Measurements from ENCODE around the gene NF2. TPM values are rescaled to one million over a fixed set of nuclear protein-coding genes. Genes with fewer than 3 reads are reported as not detected.
A peak's percentile ranks its signal among the peaks of the same experiment; 100 is the strongest.

Gene NF2
- total RNA-seq, 2 donors from 2014 or later = 58.2 to 70.9 TPM

DNA sequence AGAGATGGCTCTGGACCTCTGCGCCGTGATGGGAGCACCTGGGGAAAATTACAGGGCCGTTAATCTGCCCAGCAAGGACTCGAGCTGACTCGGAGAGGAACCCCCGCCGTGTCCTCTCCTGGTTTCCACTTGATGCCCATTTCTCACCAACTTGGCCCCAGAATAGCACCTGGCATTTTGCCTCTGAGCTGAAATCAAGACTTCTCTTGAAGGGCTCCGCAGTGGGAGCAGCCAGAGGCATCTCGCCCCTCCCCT, 97.4 kb downstream of the NF2 start:
- Mint-ChIP-seq H3K27ac (no peak overlapping the region), H3K9me3 (no peaks in the 10 kb centered on the region), H3K4me1 (ENCODE audit: low read depth in 2 of 2) (peaks cover 0 to 2% of the 10 kb centered on the region in 2 donors), H3K36me3 (no peaks in the 10 kb centered on the region), H3K4me3 (no peak overlapping the region), H3K27me3 (no peaks in the 10 kb centered on the region)
- DNase-seq (ENCODE audit: low spot score) = no peak
- no peak for ATAC-seq

DNA sequence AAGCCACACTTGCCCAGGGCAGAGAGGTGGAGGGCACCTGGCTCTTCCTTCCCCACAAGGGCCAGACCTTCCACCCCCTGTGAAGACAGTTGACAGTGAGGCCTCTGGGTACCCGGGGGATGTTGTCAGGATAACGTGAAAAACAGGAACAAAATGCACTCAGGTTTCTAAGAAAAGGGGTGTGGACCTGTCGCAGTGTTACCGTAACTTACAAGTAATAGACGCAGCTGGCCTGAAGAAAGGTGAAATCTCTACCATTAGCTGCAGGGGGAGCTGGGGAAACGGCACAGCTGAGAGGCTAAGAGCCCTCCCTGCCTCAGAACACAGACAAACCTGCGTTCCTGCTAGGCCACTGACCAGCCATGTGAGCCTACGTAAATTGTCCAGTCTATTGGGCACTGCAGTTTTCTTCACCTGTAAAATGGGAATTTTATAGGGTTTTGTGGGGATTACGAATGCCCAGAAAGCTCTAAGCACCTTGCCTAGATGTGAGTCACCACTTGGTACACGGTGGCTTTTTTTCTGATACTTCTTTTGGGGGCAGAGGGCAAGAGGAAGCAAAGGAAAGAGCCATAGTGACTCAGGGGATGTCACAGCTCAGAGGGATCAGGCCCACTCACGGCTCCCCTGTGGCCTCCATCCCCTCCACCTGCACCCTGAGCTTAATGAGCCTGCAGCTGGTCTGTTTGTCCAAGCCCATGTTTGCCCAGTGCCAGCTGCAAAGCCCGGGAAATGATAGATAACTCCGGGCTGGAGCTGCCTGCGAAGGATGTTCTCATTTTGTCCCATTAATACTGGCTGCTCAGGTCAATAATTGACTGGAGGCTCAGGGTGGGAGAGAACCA, 97.9 kb downstream of the NF2 start:
- DNase-seq (ENCODE audit: low spot score) = no peak
- H3K4me3 Mint-ChIP-seq = no peak overlapping the region
- no peaks in the 10 kb centered on the region for H3K27me3 Mint-ChIP-seq
- ATAC-seq = no peak
- no peaks in the 10 kb centered on the region for H3K9me3 Mint-ChIP-seq
- no peaks in the 10 kb centered on the region for H3K36me3 Mint-ChIP-seq
- no peak overlapping the region for H3K27ac Mint-ChIP-seq
- H3K4me1 Mint-ChIP-seq (ENCODE audit: low read depth in 2 of 2) = peaks cover 0 to 2% of the 10 kb centered on the region in 2 donors

DNA sequence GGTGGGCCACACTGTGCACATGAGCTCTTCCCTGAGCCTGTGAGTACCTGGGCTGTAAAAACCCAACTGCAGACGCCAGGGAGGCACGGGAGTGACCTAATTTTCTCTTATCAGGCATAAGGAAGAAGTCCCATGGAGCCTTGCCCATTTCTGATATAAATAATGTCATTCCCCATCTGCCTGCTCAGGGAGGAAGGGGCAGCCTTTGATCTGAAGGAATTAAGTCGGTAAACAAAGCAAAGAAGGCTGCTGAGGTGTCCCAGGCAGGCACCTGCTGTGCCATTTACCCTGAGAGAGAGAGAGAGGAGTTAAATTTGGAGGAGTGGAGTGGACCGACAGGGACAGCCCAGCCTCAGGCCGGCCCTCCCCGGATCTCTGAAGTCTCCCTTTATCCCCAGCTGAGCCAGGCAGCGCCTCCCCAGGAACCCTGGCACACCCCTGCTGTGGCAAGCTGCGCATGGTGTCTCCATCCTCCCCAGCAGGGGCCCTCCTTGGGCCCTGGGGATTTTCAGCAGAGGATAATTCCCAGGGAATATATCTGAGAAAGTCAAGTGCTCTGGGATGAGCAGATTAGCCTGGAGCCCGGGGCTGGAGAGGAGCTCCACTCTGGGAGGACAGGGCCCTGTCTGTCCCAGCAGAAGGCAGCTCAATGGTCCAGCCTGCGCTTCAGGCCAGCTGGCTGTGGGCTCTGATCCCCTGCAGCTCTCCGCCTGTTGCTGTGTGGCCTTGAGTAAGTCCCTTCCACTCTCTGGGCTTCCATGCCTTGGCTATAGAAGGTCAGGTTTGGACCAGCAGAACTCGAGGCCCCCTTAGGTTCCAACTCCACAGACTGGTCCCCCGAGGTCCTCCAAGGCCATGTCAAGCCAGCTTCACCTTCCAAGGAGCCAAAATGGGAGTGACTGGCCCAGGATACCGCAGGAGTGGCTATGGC, 98.8 kb downstream of the NF2 start:
- H3K27ac Mint-ChIP-seq = no peak overlapping the region
- DNase-seq (ENCODE audit: low spot score) (no peak), ATAC-seq (peak in 1 of 2 donors; percentile 37)
- H3K36me3 Mint-ChIP-seq = no peaks in the 10 kb centered on the region
- H3K4me1 Mint-ChIP-seq (ENCODE audit: low read depth in 2 of 2) = peaks cover 0 to 2% of the 10 kb centered on the region in 2 donors
- H3K4me3 Mint-ChIP-seq = no peak overlapping the region
- no peaks in the 10 kb centered on the region for H3K27me3 Mint-ChIP-seq
- no peaks in the 10 kb centered on the region for H3K9me3 Mint-ChIP-seq

GRCh38 chr22:29702931-29703501, 99.6 kb downstream of the NF2 start:
- Mint-ChIP-seq H3K27ac (no peak overlapping the region), H3K27me3 (no peaks in the 10 kb centered on the region), H3K9me3 (no peaks in the 10 kb centered on the region), H3K4me3 (no peak overlapping the region), H3K36me3 (no peaks in the 10 kb centered on the region), H3K4me1 (ENCODE audit: low read depth in 2 of 2) (peaks cover 0 to 2% of the 10 kb centered on the region in 2 donors)
- ATAC-seq (no peak), DNase-seq (ENCODE audit: low spot score) (no peak)

GRCh38 chr22:29703569-29704195, 100.2 kb downstream of the NF2 start:
- Mint-ChIP-seq H3K4me1 (ENCODE audit: low read depth in 2 of 2) (peaks cover 0 to 2% of the 10 kb centered on the region in 2 donors), H3K36me3 (no peaks in the 10 kb centered on the region), H3K4me3 (no peak overlapping the region), H3K9me3 (no peaks in the 10 kb centered on the region), H3K27me3 (no peaks in the 10 kb centered on the region), H3K27ac (no peak overlapping the region)
- ATAC-seq (no peak), DNase-seq (ENCODE audit: low spot score) (no peak)

DNA sequence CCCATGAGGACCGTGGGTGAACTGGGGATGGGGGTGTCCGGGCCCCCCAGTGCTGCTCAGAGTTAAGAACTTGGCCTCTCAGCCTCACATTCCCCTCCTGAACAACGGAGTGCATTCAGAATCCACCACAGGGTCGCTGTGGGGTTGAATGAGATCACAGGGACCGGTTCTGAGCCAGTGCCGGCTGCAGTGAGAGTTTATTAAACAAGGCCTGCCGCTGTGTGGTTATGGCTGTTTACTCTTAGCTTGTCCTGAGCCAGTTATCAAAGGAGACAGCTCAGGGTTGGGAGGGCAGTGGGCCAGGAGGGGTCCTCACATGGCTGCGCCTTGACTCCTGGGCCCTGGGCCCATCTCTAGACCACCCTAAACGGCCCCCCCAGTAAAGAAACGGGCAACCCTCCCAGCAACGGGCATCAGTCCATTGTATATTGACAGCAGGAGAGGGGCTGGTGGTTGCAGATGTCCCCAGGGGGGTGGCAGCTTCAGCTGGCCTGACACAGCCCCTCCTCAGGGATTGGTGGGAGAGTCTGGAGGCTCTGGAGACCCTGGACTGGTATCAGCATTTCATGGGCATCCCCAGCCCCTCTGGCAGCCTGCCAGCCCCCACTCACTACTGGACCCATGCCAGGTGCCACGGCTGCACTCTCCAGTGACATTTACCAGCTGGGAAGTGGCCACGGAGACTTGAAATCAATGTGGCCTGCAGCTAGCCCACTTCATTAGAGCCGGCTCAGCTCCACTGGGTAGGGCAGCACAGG, 101.3 kb downstream of the NF2 start:
- H3K9me3 Mint-ChIP-seq = no peaks in the 10 kb centered on the region
- H3K27me3 Mint-ChIP-seq = no peaks in the 10 kb centered on the region
- ATAC-seq (no peak), DNase-seq (ENCODE audit: low spot score) (no peak)
- H3K27ac Mint-ChIP-seq = no peak overlapping the region
- no peak overlapping the region for H3K4me3 Mint-ChIP-seq
- H3K36me3 Mint-ChIP-seq = no peaks in the 10 kb centered on the region
- H3K4me1 Mint-ChIP-seq (ENCODE audit: low read depth in 2 of 2) = peaks cover 0 to 2% of the 10 kb centered on the region in 2 donors

- no peak overlapping the region for H3K27ac Mint-ChIP-seq
- no peaks in the 10 kb centered on the region for H3K36me3 Mint-ChIP-seq
- H3K9me3 Mint-ChIP-seq = no peaks in the 10 kb centered on the region
- no peaks in the 10 kb centered on the region for H3K27me3 Mint-ChIP-seq
- ATAC-seq = no peak
- H3K4me3 Mint-ChIP-seq = no peak overlapping the region
- H3K4me1 Mint-ChIP-seq (ENCODE audit: low read depth in 2 of 2) = peaks cover 0 to 2% of the 10 kb centered on the region in 2 donors
- DNase-seq (ENCODE audit: low spot score) = no peak
Measured at GRCh38 chr22:29705651-29706050, 102.2 kb downstream of the NF2 start.

DNA sequence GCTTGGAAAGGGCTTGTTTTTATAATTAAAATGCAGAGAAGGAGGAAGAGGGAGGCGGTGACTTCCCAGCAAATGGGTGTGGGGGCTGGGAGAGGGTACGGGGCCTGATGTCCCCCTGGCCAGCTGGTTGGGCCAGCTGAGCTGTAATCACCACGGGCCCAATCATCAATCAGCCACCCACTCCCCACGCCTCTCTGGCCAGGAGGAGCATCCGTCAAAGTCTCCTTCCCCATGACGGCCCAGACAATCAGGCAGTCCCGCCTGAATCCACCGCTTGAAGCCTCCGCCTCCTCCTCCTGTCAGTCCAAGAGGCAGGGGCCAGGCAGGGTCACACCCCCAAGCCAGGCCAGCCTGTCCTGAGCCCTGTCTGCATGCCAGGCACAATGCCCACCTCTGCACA, 103.1 kb downstream of the NF2 start:
- peaks cover 0 to 2% of the 10 kb centered on the region in 2 donors for H3K4me1 Mint-ChIP-seq (ENCODE audit: low read depth in 2 of 2)
- H3K9me3 Mint-ChIP-seq = no peaks in the 10 kb centered on the region
- H3K27me3 Mint-ChIP-seq = no peaks in the 10 kb centered on the region
- ATAC-seq = no peak
- H3K27ac Mint-ChIP-seq = no peak overlapping the region
- no peak for DNase-seq (ENCODE audit: low spot score)
- H3K4me3 Mint-ChIP-seq = no peak overlapping the region
- no peaks in the 10 kb centered on the region for H3K36me3 Mint-ChIP-seq

DNA sequence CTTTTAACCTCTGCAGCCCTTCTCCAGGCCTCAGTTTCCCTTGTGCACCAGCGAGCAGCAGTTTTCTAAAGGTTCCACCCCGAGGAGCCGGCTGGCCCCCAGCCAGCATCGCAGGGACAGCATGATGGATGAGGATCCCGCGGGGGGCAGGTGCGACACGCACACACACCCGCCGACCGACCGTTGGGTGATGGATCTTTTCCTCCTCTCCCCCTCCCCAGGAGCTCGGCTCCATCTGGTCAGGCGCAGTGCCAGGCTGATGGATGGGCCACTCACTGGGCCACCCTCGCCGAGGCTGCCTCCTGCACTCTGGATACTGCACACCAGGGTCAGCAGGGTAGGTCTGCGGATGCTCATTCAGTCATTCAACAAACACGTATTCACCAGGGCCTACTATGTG, 103.6 kb downstream of the NF2 start:
- peaks cover 0 to 2% of the 10 kb centered on the region in 2 donors for H3K4me1 Mint-ChIP-seq (ENCODE audit: low read depth in 2 of 2)
- H3K4me3 Mint-ChIP-seq = no peak overlapping the region
- no peak overlapping the region for H3K27ac Mint-ChIP-seq
- DNase-seq (ENCODE audit: low spot score) = no peak
- H3K36me3 Mint-ChIP-seq = no peaks in the 10 kb centered on the region
- peaks cover 0 to 1% of the 10 kb centered on the region in 2 donors for H3K27me3 Mint-ChIP-seq
- H3K9me3 Mint-ChIP-seq = no peaks in the 10 kb centered on the region
- ATAC-seq = no peak

DNA sequence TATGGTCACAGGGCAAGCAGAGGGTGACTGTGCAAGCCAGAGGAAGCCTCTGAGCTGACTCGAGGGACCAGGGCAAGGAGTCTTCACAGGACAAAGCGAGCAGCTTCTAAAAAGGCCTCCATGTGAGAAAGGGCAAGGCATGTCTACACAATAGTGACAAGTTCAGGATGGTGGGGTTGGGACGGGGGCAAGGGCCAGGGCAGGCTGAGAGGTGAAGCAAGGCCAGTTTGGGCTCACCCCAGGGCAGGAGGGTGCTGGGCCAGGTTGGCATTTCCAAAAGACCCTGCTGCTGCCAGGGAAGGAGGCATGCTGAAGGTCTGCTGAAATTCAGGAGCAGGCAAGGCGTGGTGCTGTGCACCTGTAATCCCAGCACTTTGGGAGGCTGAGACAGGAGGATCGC, 104.0 kb downstream of the NF2 start:
- H3K4me3 Mint-ChIP-seq = no peak overlapping the region
- no peaks in the 10 kb centered on the region for H3K36me3 Mint-ChIP-seq
- ATAC-seq (no peak), DNase-seq (ENCODE audit: low spot score) (no peak)
- H3K9me3 Mint-ChIP-seq = no peaks in the 10 kb centered on the region
- peaks cover 0 to 2% of the 10 kb centered on the region in 2 donors for H3K4me1 Mint-ChIP-seq (ENCODE audit: low read depth in 2 of 2)
- H3K27me3 Mint-ChIP-seq = peaks cover 0 to 3% of the 10 kb centered on the region in 2 donors
- H3K27ac Mint-ChIP-seq = no peak overlapping the region

DNA sequence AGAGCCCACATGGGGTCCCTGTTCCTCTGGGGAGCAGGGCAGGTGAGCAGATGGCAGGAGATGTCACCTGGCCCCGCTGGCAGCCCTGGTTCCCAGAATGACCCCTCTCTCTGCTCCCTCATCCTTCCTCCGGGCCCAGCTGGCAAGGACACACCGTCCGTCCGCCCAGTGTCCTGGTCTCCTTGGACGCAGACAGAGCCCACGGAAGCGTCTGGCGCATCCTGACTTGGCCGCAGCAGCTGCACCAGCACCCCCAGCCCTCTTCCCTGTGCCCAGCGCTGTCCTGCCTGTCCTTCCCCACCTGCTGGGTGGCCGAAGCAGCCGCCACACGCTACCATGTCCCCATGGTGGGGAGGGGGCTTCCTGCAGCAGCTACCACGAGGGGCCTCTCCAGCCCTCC, 106.8 kb downstream of the NF2 start:
- ATAC-seq (no peak), DNase-seq (ENCODE audit: low spot score) (no peak)
- Mint-ChIP-seq H3K36me3 (no peaks in the 10 kb centered on the region), H3K4me1 (ENCODE audit: low read depth in 2 of 2) (no peaks in the 10 kb centered on the region), H3K4me3 (no peak overlapping the region), H3K27me3 (peaks cover 0 to 3% of the 10 kb centered on the region in 2 donors), H3K27ac (no peak overlapping the region), H3K9me3 (no peaks in the 10 kb centered on the region)

DNA sequence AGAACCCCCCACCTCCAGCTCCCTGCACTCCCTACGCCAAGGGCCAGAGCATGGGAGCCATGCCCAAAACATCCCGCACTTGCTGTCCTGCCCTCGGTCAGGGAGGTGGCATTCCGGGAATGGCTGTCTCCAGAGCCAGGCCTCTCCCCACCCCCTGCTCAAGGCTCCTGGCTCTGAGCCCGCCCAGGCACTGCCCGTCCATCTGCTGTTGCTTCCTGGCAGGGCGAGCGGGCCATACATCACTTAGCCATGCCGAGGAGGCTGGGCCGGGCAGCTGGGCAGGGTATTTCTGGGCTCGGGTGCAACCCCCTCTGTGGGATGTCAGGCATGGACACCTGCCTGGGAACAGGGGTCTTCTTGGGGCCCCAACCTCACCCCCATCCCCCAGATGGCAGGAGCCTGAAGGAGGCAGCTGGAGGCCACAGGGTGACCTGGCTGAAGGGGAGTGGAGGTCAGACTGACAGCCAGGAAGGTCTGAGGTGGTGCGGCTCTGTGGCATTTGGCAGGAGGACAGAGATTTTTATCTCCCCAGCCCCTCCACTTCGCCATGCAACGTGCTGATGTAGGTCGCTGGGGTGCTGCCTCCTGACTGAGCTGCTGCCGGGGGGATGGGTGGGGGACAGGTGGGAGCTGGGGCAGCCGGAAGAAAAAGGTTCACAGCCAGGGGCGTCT, 107.6 kb downstream of the NF2 start:
- Mint-ChIP-seq H3K27me3 (peaks cover 0 to 3% of the 10 kb centered on the region in 2 donors), H3K36me3 (no peaks in the 10 kb centered on the region), H3K27ac (no peak overlapping the region), H3K4me3 (no peak overlapping the region), H3K9me3 (no peaks in the 10 kb centered on the region), H3K4me1 (ENCODE audit: low read depth in 2 of 2) (no peaks in the 10 kb centered on the region)
- DNase-seq (ENCODE audit: low spot score) (no peak), ATAC-seq (no peak)

- Mint-ChIP-seq H3K27me3 (peaks cover 5 to 7% of the 10 kb centered on the region in 2 donors), H3K9me3 (no peaks in the 10 kb centered on the region), H3K27ac (no peak overlapping the region), H3K36me3 (no peaks in the 10 kb centered on the region), H3K4me1 (ENCODE audit: low read depth in 2 of 2) (no peaks in the 10 kb centered on the region), H3K4me3 (no peak overlapping the region)
- ATAC-seq = no peak
- DNase-seq (ENCODE audit: low spot score) = no peak
Measured at GRCh38 chr22:29712119-29712518, 108.7 kb downstream of the NF2 start.

All from natural killer cell treated with Interleukin-12 subunit alpha and Interleukin-12 subunit beta and Interleukin-15 and Interleukin-18, amount 100 ng/mL, for 72 hours (primary cell).